ENCODE data around the gene MMRN2. TPM values are rescaled to one million over a fixed set of nuclear protein-coding genes. Genes with fewer than 3 reads are reported as not detected.

Gene MMRN2
- total RNA-seq, 1 experiment from 2014 or later = 2.4 TPM

GRCh38 chr10:86964061-86964846 is 6.8 kb upstream of the MMRN2 start:
- no peak for ATAC-seq
- Mint-ChIP-seq H3K27me3 (ENCODE audit: low read depth) (peaks cover 23% of the 10 kb centered on the region), H3K4me1 (peaks cover 32% of the 10 kb centered on the region), H3K4me3 (no peak overlapping the region), H3K9me3 (no peaks in the 10 kb centered on the region), H3K27ac (no peak overlapping the region), H3K36me3 (no peaks in the 10 kb centered on the region)
- ChIA-PET CTCF (interaction anchor here (0.6 to 13.7 kb wide), 4 partner anchors 9 to 129 kb away, joined by 3 to 462 read pairs (median 44); partner anchors contain the start of gene MMRN2), POLR2A (no interaction called here)
- DNase-seq (ENCODE audit: low spot score) = peak; percentile 7
- no peak for TF ChIP-seq ATF6 (CRISPR knock-in tag; IDR thresholded peaks at IDR 0.05)
- no peak for TF ChIP-seq FOXK1 (CRISPR knock-in tag; IDR thresholded peaks at IDR 0.05)
- TF ChIP-seq HMGXB4 (CRISPR knock-in tag; IDR thresholded peaks at IDR 0.05) = no peak
- no peak for TF ChIP-seq ZNF263 (CRISPR knock-in tag; IDR thresholded peaks at IDR 0.05; ENCODE audit: low read depth)
- no peak for TF ChIP-seq TCF7 (CRISPR knock-in tag; IDR thresholded peaks at IDR 0.05; ENCODE audit: low read depth)
- TF ChIP-seq ESRRA (CRISPR knock-in tag; IDR thresholded peaks at IDR 0.05; ENCODE audit: borderline replicate concordance) = no peak
- no peak for TF ChIP-seq FOXP4 (CRISPR knock-in tag; IDR thresholded peaks at IDR 0.05)
- TF ChIP-seq USF2 (CRISPR knock-in tag; IDR thresholded peaks at IDR 0.05) = no peak
- no peak for TF ChIP-seq CDX4 (CRISPR knock-in tag; IDR thresholded peaks at IDR 0.05; ENCODE audit: borderline replicate concordance)
- no peak for TF ChIP-seq AR (CRISPR knock-in tag; IDR thresholded peaks at IDR 0.05)
- TF ChIP-seq ZNF396 (CRISPR knock-in tag; IDR thresholded peaks at IDR 0.05; ENCODE audit: borderline replicate concordance) = no peak
- no peak for TF ChIP-seq CREB1 (CRISPR knock-in tag; IDR thresholded peaks at IDR 0.05)
